HG03439 (cell line): ENCODE measurements around the gene PARP8.
A peak's percentile ranks its signal among the peaks of the same experiment; 100 is the strongest.
"Not testable (repeated sequence)": the region's sequence is repeated elsewhere in the genome, so short reads cannot be mapped to it uniquely, and the experiment has no call there.

Experiments
- ATAC-seq: cut with Tn5 transposase; IDR thresholded peaks from one replicate; pipeline ENCODE4 v1.9.1; 2021; ENCODE audit warnings: mild to moderate bottlenecking, moderate library complexity; ENCODE audit not compliant: unreplicated experiment

Gene PARP8, protein sequence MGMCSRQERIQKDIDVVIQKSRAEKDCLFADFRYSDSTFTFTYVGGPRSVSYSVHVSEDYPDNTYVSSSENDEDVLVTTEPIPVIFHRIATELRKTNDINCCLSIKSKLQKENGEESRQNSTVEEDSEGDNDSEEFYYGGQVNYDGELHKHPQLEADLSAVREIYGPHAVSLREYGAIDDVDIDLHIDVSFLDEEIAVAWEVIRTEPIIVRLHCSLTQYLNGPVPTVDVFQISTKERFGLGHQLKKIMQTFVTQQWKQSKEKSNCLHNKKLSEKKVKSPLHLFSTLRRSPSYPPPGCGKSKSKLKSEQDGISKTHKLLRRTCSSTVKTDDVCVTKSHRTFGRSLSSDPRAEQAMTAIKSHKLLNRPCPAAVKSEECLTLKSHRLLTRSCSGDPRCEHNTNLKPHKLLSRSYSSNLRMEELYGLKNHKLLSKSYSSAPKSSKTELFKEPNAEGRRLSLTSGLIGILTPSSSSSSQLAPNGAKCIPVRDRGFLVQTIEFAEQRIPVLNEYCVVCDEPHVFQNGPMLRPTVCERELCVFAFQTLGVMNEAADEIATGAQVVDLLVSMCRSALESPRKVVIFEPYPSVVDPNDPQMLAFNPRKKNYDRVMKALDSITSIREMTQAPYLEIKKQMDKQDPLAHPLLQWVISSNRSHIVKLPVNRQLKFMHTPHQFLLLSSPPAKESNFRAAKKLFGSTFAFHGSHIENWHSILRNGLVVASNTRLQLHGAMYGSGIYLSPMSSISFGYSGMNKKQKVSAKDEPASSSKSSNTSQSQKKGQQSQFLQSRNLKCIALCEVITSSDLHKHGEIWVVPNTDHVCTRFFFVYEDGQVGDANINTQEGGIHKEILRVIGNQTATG

DNA sequence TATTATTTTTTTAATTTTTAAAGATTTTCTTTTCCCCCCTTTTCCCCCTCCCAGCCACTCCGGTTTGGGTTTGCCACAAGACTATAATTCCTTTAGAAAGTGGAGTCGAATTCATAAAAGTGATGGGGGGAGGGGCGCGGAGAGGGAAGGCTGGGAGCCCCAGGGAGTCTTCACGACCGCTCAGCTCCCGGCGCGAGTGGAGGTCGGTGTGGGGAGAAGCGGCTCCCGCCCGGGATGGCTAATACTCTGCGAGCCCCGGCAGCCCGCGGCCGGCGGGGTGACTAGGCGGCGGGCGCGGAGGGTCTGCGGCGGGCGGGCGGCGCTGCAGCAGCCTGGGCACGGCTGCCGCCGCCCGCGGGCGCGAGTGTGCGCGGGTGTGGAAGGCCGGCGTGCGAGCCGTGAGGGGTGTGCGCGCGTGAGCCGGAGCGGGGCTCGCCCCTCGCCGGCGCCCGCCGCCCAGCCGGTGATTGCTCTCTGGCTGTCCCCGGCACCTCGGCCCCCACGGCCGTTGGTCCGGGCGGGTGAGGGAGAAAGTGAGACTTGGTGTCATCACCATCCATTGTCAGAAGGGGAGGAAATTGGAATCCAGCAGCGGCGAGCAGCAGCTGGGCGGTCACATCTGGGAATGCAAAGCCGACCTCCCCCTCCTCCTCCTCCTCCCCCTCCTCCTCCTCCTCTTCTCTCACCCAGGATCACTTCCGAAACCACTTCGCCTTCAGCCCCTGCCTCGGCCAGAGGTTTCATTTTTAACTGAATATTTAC is at the start of gene PARP8:
TSS of gene PARP8 (plus strand) at position 377 of the 762 bp plus-strand sequence. CDS start 459 bp downstream, outside the sequence.
- ATAC-seq, result peak; percentile 52

DNA sequence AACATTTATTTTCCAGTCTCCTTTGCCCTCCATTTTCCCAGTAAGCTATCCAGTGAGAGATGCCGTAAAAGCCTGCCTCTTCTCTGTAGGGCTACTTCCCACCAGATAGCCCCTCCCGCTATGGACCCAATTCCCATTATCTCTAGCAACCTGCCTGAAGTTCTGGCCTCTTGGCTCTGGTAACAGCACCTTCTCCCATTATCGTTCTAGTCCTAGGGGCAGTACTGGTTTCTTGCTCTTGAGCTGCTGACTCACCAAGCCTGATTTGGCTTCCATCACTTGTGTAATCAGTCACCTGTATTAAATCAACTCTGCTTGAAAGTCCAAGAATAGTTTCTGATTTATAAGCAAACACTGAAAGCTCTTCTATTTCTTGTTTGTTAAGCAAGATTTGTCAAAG is 42.8 kb upstream of the PARP8 start:
- no peak for ATAC-seq

DNA sequence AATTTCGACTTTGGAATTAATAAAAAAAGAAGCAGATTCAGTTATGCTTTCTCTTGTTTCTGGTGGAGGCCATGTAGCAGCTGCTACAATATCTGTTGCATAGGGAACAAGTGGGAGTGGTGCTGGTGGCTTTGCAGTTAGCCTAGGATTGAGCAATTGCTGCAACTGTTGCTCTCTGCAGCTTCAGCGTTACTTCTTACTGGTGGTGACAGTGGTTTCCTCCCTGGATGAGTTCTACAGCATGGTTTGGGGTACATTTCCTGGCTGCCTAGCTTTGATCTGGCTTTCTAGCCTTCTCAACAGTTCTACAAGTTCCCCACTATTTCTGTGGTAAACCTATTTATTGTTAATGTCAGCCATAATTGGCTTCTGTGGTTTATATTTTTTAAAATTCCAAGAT is 31.6 kb upstream of the PARP8 start:
- ATAC-seq, result not testable (repeated sequence)

DNA sequence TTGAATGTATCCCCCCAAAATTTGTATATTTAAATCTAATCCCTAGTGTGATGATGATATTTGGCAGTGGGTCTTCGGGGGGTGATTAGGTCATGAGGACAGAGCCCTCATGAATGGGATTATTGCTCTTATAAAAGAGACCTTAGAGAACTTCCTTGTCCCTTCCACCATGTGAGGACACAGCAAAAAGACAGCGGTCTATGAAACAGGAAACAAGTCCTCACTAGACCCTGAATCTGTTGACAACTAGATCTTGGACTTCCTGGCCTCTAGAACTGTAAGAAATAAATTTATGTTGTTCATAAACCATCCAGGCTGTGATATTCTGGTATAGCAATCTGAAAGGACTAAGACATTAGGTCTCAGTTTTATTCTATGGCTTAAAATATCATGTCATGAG is 28.9 kb upstream of the PARP8 start:
- not testable (repeated sequence) for ATAC-seq

DNA sequence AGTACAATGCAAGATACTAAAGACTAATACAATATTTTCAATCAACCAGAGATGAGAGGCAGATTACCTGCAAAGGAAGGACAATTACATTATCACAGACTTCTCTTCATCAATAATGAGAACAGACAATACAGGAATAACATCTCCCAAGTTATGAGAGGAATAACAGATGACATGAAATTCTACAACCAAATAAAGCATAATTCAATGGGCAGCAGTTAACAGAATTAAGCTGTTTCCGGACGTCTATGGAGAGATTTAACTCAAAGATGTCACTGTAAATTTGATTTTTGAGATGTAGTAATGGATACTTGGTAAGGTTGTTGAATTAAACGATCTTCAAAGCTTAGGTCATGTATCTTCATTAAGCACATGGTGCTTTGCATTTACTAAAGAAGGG is 19.8 kb upstream of the PARP8 start:
- no peak for ATAC-seq

DNA sequence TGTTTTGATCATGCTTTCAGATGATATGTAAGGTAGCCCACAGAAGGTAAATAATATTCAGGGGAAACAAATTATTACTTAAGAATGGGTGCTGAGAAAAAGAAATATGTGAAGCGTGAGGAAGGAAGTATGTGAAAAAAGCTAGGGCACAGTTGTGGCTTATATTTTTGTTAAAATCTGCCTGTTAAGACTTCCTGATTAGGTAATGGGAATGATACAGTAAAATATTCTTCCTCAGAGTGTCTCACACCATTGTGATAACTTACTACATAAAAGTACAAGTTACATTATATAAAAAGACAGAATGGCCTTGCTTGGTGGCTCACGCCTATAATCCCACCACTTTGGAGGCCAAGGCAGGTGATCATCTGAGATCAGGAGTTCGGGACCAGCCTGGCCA is 18.7 kb upstream of the PARP8 start:
- ATAC-seq, result no peak

DNA sequence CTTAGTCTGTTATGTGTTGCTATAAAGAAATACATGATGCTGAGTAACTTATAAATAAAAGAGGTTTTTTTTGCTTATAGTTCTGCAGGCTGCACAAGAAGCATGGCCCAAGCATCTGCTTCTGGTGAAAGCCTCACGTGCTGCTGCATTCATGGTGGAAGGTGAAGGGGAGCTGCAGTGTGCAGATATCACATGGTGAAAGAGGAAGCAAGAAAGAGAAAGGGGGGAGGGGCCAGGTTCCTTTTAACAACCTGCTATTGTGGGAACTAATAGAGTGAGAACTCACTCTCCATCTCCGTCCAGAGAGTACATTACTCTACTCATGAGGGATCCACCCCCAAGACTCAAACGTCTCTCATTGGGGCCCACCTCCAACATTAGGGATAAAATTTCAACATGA is 12.5 kb upstream of the PARP8 start:
- peak; percentile 98 for ATAC-seq

DNA sequence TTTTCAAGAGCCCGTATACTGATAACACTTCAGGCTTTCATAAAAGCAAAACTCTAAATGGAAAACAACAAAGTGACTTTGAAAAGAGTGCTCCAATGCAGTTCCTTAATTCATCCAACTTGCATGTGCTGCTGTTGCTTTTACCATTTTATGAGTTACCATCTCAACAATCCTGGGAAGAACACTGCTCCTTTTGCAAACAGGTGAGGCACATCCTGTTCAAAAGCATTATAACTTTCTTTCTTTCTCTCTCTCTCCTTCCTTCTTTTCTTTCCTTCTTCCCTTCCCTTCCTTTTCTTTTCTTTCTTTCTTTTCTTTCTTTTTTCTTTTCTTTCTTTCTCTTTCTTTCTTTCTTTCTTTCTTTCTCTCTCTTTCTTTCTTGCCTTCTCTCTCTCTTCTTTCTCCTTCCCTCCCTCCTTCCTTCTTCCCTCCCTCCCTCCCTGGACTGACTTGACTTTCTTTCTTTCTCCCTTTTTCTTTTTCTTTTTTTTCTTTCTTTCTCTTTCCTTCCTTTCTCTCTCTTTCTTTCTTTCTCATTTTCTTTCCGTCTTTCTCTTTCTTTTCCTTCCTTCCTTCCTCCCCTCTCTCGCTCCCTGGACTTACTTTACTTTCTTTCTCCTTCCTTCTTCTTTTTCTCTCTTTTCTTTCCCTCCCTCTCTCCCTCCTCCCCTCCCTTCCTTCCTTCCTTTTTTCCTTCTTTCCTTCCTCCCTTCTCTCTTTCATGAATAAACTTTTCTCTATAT is 11.2 kb upstream of the PARP8 start:
- no peak for ATAC-seq

DNA sequence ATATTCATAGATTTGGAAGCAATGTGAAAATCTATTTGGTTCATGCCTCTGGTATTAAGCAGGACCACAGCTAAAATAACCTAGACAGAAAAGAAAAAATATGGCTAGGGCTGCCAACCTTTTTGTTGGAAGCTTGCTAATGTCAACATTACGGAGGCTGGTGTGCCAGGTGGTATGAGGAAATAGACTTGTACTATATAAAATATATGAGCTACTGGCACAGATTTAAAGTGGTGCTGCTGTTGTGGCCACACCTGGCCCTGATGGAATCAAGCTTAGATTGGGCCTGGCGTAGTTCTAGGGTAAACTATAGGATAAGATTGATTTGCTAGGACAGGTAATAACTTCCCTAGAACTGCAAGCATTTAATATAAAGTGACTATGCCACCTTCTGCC is 10.6 kb upstream of the PARP8 start:
- ATAC-seq, result no peak

DNA sequence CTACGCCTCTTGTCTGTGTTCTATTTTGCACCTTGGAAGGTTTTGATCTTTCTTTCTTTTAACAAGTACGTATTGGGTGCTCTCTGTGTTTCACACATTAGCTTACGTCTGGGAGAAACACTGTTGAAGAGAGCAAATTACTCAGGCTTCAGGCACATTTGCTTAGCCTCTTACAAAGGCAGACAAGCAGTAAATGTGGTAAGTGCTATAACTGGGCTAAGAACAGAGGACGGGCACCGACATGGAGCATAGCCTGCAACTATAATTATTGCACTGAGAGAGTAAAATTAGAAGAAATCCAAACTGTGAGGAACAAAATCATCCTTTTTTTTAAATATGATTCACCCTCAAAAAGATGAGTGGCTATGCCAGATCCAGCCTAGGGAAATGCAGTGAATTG is 9.4 kb upstream of the PARP8 start:
- no peak for ATAC-seq

DNA sequence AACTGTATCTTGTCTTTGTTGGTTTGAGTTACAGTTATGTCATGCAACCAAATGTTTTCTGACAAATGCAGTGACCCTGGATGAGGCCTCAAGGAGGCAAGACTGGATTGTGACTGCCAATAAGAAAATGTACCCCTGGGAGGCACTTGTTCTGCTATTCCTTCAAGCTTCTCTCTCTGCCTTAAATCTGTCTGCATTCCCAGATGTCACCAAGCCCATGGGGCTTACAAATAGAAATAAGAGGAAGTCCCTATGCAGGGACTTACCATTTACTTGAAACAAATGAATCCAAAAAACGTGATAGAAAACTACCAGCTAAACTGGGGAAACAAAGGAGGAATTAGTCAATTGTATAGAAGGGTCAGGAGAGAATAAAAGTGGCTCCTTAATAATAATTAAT is 8.2 kb upstream of the PARP8 start:
- ATAC-seq, result no peak

DNA sequence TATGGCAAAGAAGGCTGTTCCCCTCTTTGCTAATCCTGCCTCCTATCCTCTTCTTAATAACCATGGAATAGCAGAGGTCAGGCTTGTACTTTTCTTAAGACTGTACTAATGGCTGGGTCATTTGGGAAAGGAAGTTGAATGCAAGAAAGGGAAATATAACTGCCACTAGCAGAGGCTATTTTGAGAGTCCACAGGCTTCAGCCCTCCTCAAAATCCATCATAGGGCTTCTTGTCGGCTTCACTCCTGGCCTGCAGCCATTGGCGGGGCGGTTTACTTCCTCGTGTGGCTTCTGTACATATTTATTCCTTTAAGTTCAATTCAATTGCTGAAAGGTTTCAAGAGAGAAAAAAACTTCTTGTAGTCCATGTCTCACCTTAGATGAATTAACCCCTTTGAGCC is 2.8 kb upstream of the PARP8 start:
- no peak for ATAC-seq

DNA sequence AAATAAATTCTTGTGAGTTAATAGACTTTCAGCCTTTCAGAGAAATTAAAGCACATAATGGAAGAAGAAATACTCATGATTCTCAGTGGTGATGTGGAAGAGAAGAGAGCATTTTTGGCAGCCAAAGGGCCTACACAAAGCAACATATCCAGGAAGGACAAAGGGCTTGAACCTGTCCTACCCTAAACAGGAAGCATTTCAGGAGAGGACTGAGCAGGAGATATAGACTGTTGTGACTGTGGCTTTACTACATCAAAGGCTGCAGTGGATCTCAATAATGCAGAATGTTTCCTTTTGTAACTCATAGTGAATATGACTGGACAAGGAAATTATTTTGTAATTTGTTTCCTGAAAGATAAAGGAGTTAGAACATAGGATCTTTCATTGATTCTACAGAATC is 1.3 kb upstream of the PARP8 start:
- ATAC-seq, result no peak

DNA sequence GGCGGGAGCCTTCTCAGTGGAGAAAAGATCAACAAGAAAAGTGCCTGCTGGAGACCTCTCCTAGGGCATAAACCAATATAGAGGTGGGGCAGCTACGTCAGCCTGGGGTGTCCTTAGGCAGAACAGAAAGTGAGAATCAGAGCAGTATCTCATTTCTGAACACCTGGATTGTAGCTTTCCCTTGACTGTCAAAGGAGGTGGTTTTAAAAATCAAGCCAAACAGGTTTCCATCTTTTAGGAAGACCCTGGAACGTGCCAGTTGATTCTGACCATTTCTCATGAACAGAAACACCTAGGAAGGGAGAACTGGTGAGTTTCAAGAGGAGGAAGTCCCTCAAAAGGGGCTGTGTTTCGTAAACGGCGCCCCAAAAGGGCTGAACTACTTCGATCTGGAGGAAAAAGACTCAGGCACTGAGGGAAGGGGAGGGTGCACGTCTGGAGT is 655 bp upstream of the PARP8 start:
- ATAC-seq, result not testable (repeated sequence)

DNA sequence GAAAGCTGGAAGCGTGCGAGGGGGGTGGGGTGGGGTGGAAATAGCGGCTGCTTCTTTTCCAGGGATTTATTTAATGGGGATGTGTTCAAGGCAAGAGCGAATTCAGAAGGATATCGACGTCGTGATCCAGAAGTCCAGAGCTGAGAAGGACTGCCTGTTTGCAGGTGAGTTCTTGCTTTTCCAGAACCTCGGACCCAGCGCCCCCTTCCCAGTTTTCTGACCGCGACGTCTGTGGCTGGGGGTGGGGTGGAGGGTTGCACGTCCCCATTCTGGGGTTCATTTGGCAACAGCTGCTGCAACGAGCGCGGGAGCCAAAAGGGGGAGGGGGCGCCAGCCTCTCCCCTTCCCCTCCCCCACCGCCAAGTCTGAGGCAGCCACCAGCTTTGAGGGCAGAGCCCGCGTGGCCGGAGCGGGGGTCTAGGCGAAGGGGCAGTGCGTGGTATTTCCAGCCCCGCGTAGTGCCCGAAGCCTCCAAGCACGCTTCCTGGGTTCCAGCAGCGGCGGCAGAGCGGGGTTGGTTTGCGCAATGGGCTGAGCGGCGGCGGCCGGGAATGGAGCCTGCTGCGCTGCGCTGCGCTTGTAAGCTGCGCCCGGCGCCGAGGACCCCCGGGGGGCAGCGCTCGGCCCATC is 701 bp downstream of the PARP8 start:
- ATAC-seq, result peak; percentile 39

DNA sequence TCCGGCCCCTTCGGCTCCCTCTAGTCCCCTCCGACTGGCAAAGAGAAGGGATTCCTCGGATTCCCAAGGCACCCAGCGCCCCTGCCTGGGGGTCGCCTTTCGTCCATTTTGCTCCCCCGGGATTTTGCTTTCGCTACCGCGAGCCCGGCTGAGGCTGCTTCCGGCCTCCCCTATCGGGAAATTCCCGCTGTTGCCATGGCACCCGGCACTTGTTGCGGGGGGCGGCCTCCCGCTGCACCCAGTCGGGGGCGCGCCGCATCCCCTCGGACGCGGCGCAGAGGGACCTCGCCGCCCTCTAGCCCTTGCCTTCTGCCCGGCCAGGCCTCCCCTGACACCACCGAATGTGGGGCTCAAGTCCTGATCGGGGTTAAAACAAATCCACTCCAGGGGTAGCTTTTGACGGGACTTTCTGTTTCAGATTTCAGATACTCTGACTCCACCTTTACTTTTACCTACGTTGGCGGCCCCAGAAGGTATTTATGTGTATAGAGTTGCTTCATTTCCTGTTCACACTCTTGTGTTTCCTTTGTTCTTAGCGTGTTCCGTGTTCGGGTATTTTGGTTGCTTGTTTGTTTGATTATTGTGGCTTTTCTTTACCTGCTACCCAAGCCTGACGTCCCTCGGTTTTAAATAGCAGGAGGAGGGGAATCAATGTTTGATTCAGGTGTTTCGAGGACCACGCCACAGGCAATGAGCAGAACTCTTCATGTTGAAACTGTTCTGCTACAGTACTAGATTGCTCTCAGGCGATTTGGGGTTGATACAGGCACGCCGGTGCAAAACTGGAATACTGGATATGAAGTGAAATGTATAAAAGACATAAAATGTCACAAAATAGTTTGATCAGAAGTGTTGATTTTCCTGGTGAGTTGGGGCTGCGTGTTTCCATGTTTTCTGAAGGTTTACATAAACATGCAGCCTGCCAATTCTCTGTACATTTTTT is 1.5 kb downstream of the PARP8 start:
- ATAC-seq, result peak; percentile 93

DNA sequence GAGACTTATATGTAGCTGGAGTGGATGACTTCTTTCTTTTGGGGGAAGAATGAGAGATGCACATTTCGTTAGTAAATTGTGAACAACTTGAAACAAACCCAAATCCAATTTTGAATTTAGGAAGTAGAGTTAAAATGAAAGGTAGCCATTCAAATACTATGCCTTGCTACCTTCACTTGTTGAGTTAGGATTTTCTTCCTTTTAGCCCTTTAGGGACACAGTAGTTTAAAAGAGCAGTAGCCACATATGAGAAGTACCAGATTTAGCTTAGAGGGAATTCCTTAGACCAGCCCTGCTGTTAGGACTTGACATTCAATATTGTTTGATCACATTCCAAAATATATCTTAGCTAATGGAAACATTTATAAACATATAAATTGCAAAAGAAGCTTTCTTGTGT is 2.2 kb downstream of the PARP8 start:
- not testable (repeated sequence) for ATAC-seq

DNA sequence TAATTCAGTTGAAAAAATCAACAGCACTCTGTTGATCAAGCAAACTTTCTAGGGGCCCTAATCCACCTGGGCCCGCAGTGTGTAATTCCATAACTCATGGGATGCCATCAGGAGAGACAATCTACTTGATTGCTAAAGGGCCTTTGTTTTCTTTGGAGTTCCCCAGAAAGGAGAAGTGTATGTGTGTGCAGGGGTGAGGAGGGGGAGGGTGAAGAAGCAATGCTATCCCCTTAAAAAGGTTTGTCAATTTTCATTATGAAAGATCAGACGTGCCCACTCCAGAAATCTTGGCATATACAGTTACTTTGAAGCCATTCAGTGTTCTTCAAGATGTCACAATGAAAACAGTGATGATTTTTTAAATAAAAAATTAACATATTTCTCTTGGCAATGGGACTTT is 6.2 kb downstream of the PARP8 start:
- no peak for ATAC-seq

DNA sequence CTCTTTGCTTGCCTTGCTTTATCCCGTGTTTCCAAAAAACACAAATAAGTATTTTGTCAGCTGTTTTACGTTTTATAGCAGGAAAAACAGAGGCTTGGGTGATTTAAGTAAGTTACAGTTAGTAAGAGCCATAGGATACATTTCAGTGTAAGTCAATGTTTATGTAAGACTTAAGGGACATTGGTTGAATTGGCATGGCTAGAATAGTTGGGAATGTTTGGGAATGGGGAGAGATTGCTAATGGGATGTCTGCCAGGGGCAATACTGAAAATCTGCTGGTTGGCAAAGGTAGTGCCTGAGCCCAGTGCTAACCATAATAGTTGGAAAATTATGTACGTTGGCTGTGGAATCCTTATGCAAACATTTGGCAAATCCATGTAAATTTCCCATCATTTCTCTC is 7.0 kb downstream of the PARP8 start:
- not testable (repeated sequence) for ATAC-seq
